K562 (cell line): ENCODE results near the gene UBE3B. TPM values are rescaled to one million over a fixed set of nuclear protein-coding genes. Genes with fewer than 3 reads are reported as not detected.

Experiments used
- DACH1 ChIP-seq: fragments of 450-650 bp; IDR thresholded peaks from 2 replicates; pipeline ENCODE4 v1.6.1; 2018; ENCODE audit not compliant: partially characterized antibody
- E2F3 ChIP-seq: fragments of 250-450 bp; sonication (Bioruptor Pico); IDR thresholded peaks from 2 replicates; pipeline ENCODE4 v1.4.0; 2020; ENCODE audit warnings: mild to moderate bottlenecking
- ESRRB ChIP-seq: fragments of 250-450 bp; sonication (Bioruptor Pico); IDR thresholded peaks from 2 replicates; pipeline ENCODE4 v1.5.0; 2020; ENCODE audit warnings: mild to moderate bottlenecking, moderate library complexity, borderline replicate concordance
- FOXK2 ChIP-seq, 2 experiments: fragments of 450-650 bp; IDR thresholded peaks in 1 of 2; conservative IDR thresholded peaks in 1 of 2; 2 replicates each; pipeline ENCODE4 v1.6.1; 2016; ENCODE audit warnings: low read depth in 2 of 2, mild to moderate bottlenecking in 1 of 2
- KDM5B ChIP-seq: fragments of 200-600 bp; sonication (generic); IDR thresholded peaks from 2 replicates; pipeline ENCODE4 v1.6.1; 2012; ENCODE audit warnings: low read depth, mild to moderate bottlenecking, moderate library complexity, low read length, control low read depth, inconsistent platforms; ENCODE audit not compliant: insufficient replicate concordance
- KLF10 ChIP-seq: fragments of 250-450 bp; sonication (Bioruptor Pico); IDR thresholded peaks from 2 replicates; pipeline ENCODE4 v1.6.1; 2021; ENCODE audit warnings: matching md5 sums
- PHTF2 ChIP-seq: fragments of 250-450 bp; sonication (Bioruptor Pico); IDR thresholded peaks from 2 replicates; pipeline ENCODE4 v1.5.0; 2021; ENCODE audit warnings: mild to moderate bottlenecking
- TCF3 ChIP-seq: sonication (generic); formaldehyde crosslinking; IDR thresholded peaks from 2 replicates; pipeline ENCODE4 v1.4.0; 2020; ENCODE audit warnings: mild to moderate bottlenecking, missing genetic modification reagents
- TEAD2 ChIP-seq: fragments of 450-650 bp; IDR thresholded peaks from 2 replicates; pipeline ENCODE4 v1.6.1; 2016; ENCODE audit warnings: missing genetic modification characterization, control low read depth, missing compliant biosample characterization
- ZNF311 ChIP-seq: fragments of 250-450 bp; sonication (Bioruptor Pico); IDR thresholded peaks from 2 replicates; pipeline ENCODE4 v1.4.0; 2020; ENCODE audit warnings: mild to moderate bottlenecking, moderate library complexity
- ZNF583 ChIP-seq: fragments of 250-450 bp; sonication (Bioruptor Pico); IDR thresholded peaks from 2 replicates; pipeline ENCODE4 v1.4.0; 2020
- polyA plus RNA-seq, 8 experiments: library from polyadenylated mRNA; depleted of rRNA in 4 of 8; stranded (reverse) in 5 of 8; unstranded in 3 of 8; fragments of >200 nt; fragmentation: Nextera tagmentation in 2 of 8; fragmentation: Illumina TruSeq in 1 of 8; extraction: Ambion mirVana in 2 of 8; extraction: Trizol in 1 of 8; gene quantifications; 2 replicates each; pipeline versions ENCODE4 v1.2.1 to v1.2.3, GENCODE V29; 2011 to 2014; ENCODE audit warnings: inconsistent platforms in 1 of 8, missing spikeins in 1 of 8
- total RNA-seq, 7 experiments: library from RNA; depleted of rRNA in 6 of 7; stranded (reverse); fragments of >200 nt in 6 of 7; fragmentation: Illumina TruSeq in 2 of 7; extraction: Trizol in 2 of 7; gene quantifications; 2 replicates each; pipeline versions ENCODE4 v1.2.1 to v1.2.3, GENCODE V29; 2011 to 2021; ENCODE audit warnings: low replicate concordance in 1 of 7
- TF ChIP-seq, protein P1 (sequence below), 2 experiments: fragments of 450-650 bp; IDR thresholded peaks; 2 replicates each; pipeline ENCODE4 v1.6.1; 2018; ENCODE audit warnings: mild to moderate bottlenecking in 2 of 2, low read depth in 1 of 2; ENCODE audit not compliant: partially characterized antibody in 2 of 2
- TF ChIP-seq, protein P2 (sequence below): fragments of 200-800 bp; sonication (Bioruptor generic); IDR thresholded peaks from 2 replicates; pipeline ENCODE4 v1.6.1; 2017; ENCODE audit warnings: missing genetic modification characterization, missing compliant biosample characterization

The UBE3B gene
- total and polyA plus RNA-seq, 9 of the 15 experiments (the other 6 are each of a cell fraction or from before 2014, with no cell fraction given), result 7.6 to 23.6 (median 15.5) TPM

DNA sequence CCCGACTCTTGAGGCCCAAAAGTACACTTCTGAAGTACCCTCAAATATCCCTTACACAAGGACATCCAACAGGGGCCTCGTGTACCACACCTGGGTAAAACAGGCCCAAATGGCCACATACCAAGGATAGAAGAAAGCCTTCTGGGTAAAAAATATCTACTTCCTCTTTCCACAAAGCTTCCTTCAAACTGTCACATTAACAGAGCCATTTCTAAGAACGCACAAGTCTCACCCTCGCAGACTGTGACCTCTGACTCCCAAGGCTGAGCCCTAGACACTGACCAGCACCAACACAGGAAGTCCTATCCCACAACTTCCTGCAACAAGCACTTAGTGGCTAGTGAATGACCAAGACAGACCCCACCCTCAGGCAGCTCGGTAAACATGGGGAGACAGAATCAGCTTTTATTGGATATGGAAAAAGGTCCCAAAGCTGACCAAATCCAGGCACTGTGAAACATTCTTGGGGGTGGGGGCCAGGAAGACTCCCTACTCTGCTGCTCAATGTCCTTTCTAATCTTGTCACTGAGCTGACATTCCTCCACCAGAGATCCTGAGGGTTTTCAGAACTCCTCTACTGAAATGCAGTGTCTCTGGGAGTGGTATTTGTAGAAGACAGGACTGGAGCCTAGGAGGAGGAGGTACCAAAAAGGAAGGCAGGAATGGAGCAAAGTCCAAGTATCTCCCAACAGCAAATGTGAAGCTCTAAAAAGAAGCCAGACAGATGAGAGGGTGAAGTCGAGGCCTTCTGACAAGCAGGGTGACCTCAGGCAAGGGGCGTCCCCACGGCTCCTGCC is 16.2 kb upstream of the UBE3B start (continued):
- TF ChIP-seq E2F3 (CRISPR knock-in tag), result no peak
- TF ChIP-seq, protein P1, sequence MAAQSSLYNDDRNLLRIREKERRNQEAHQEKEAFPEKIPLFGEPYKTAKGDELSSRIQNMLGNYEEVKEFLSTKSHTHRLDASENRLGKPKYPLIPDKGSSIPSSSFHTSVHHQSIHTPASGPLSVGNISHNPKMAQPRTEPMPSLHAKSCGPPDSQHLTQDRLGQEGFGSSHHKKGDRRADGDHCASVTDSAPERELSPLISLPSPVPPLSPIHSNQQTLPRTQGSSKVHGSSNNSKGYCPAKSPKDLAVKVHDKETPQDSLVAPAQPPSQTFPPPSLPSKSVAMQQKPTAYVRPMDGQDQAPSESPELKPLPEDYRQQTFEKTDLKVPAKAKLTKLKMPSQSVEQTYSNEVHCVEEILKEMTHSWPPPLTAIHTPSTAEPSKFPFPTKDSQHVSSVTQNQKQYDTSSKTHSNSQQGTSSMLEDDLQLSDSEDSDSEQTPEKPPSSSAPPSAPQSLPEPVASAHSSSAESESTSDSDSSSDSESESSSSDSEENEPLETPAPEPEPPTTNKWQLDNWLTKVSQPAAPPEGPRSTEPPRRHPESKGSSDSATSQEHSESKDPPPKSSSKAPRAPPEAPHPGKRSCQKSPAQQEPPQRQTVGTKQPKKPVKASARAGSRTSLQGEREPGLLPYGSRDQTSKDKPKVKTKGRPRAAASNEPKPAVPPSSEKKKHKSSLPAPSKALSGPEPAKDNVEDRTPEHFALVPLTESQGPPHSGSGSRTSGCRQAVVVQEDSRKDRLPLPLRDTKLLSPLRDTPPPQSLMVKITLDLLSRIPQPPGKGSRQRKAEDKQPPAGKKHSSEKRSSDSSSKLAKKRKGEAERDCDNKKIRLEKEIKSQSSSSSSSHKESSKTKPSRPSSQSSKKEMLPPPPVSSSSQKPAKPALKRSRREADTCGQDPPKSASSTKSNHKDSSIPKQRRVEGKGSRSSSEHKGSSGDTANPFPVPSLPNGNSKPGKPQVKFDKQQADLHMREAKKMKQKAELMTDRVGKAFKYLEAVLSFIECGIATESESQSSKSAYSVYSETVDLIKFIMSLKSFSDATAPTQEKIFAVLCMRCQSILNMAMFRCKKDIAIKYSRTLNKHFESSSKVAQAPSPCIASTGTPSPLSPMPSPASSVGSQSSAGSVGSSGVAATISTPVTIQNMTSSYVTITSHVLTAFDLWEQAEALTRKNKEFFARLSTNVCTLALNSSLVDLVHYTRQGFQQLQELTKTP (IDR thresholded peaks at IDR 0.05; ENCODE audit: low read depth in 1 of 2, partially characterized antibody in 2 of 2), result peak; percentile 32 to 39
- no peak for TF ChIP-seq PHTF2 (CRISPR knock-in tag)
- peak; percentile 68 for TF ChIP-seq TCF3 (CRISPR knock-in tag)
- no peak; the same call in 1 of the 2 replicates for TF ChIP-seq TEAD2
- peak; percentile 97 to 98 for TF ChIP-seq FOXK2 (conservative IDR thresholded peaks at IDR 0.05 in 1 of 2, IDR thresholded peaks at IDR 0.05 in 1 of 2; ENCODE audit: low read depth in 2 of 2)
- TF ChIP-seq ESRRB (CRISPR knock-in tag), result no peak
- peak; percentile 90 for TF ChIP-seq ZNF311 (CRISPR knock-in tag)
- peak; percentile 73; the same call in 1 of the 2 replicates for TF ChIP-seq ZNF583 (CRISPR knock-in tag)
- TF ChIP-seq, protein P2, sequence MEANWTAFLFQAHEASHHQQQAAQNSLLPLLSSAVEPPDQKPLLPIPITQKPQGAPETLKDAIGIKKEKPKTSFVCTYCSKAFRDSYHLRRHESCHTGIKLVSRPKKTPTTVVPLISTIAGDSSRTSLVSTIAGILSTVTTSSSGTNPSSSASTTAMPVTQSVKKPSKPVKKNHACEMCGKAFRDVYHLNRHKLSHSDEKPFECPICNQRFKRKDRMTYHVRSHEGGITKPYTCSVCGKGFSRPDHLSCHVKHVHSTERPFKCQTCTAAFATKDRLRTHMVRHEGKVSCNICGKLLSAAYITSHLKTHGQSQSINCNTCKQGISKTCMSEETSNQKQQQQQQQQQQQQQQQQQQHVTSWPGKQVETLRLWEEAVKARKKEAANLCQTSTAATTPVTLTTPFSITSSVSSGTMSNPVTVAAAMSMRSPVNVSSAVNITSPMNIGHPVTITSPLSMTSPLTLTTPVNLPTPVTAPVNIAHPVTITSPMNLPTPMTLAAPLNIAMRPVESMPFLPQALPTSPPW, result no peak; the same call in 1 of the 2 replicates
- no peak for TF ChIP-seq KLF10 (CRISPR knock-in tag)
- no peak for TF ChIP-seq KDM5B
- no peak for TF ChIP-seq DACH1
